Endodermal cell (in vitro differentiated cells): ENCODE measurements around the gene GNA12. TPM values are rescaled to one million over a fixed set of nuclear protein-coding genes. Genes with fewer than 3 reads are reported as not detected.
A peak's percentile ranks its signal among the peaks of the same experiment; 100 is the strongest.

Experiments used
- DNase-seq: peaks from one replicate; pipeline ENCODE4 v3.0.0-alpha.2; 2017
- H3K27ac ChIP-seq: 2 replicates; pipeline ENCODE4 v1.5.1; 2013; ENCODE audit warnings: mild to moderate bottlenecking, low read depth, low read length, moderate library complexity
- H3K27me3 ChIP-seq: 2 replicates; pipeline ENCODE4 v1.6.1; 2013; ENCODE audit warnings: mild to moderate bottlenecking, low read length, moderate library complexity; ENCODE audit not compliant: insufficient read depth, control insufficient read depth, poor library complexity, severe bottlenecking
- H3K36me3 ChIP-seq: 2 replicates; pipeline ENCODE4 v1.7.0; 2013; ENCODE audit warnings: mild to moderate bottlenecking, low read length, moderate library complexity; ENCODE audit not compliant: control insufficient read depth, insufficient read depth
- H3K4me1 ChIP-seq: one replicate; pipeline ENCODE4 v1.7.0; 2013; ENCODE audit warnings: low read length; ENCODE audit not compliant: control insufficient read depth, insufficient read depth
- H3K4me3 ChIP-seq: 2 replicates; pipeline ENCODE4 v1.5.1; 2013; ENCODE audit warnings: mild to moderate bottlenecking, low read length, moderate library complexity
- H3K9ac ChIP-seq: 2 replicates; pipeline ENCODE4 v1.6.1; 2013; ENCODE audit warnings: mild to moderate bottlenecking, low read length, moderate library complexity; ENCODE audit not compliant: poor library complexity, severe bottlenecking; ENCODE audit errors: extremely low read depth
- H3K9me3 ChIP-seq: 2 replicates; pipeline ENCODE4 v1.6.1; 2013; ENCODE audit warnings: mild to moderate bottlenecking, low read length, moderate library complexity; ENCODE audit not compliant: control insufficient read depth
- H3K27ac Mint-ChIP-seq: 2 replicates; pipeline ENCODE4 v1.8.0; 2020; ENCODE audit warnings: mixed read lengths
- H3K27me3 Mint-ChIP-seq: 2 replicates; pipeline ENCODE4 v1.8.0; 2021; ENCODE audit warnings: mild to moderate bottlenecking, mixed read lengths; ENCODE audit not compliant: insufficient read depth
- H3K36me3 Mint-ChIP-seq: 2 replicates; pipeline ENCODE4 v1.8.0; 2020; ENCODE audit warnings: low read depth, mixed read lengths
- H3K4me1 Mint-ChIP-seq: 2 replicates; pipeline ENCODE4 v1.8.0; 2020; ENCODE audit warnings: mixed read lengths
- H3K4me3 Mint-ChIP-seq: 2 replicates; pipeline ENCODE4 v1.8.0; 2020; ENCODE audit warnings: mild to moderate bottlenecking, moderate library complexity, mixed read lengths
- H3K9me3 Mint-ChIP-seq: 2 replicates; pipeline ENCODE4 v1.8.0; 2020; ENCODE audit warnings: mild to moderate bottlenecking, mixed read lengths
- CTCF ChIP-seq: fragments of 200-600 bp; sonication (generic); conservative IDR thresholded peaks from 2 replicates; pipeline ENCODE4 v1.5.0; 2021; ENCODE audit warnings: antibody characterized with exemption, mild to moderate bottlenecking
- WGBS, 2 experiments: methylation state at CpG; one replicate each; pipeline versions ENCODE4 v1.1.5 to v1.1.7; 2013; ENCODE audit warnings: missing lambda C conversion rate in 2 of 2, mixed read lengths in 1 of 2; ENCODE audit not compliant: insufficient coverage in 1 of 2, insufficient read length in 1 of 2; 5-methylcytosine and 5-hydroxymethylcytosine counted together
- total RNA-seq, 2 donors: library from RNA; stranded (reverse); fragmentation: NEBNext Ultra II Directional in 1 of 2; extraction: Animal tissue kit (Norgen Biotek cat#: 25700) in 1 of 2; gene quantifications; 2 replicates in 1 of 2; 3 replicates in 1 of 2; pipeline ENCODE4 v1.2.1, GENCODE V29; 2021

GNA12 gene
- total RNA-seq, 2 donors from 2014 or later: 55.0 to 64.7 TPM

DNA sequence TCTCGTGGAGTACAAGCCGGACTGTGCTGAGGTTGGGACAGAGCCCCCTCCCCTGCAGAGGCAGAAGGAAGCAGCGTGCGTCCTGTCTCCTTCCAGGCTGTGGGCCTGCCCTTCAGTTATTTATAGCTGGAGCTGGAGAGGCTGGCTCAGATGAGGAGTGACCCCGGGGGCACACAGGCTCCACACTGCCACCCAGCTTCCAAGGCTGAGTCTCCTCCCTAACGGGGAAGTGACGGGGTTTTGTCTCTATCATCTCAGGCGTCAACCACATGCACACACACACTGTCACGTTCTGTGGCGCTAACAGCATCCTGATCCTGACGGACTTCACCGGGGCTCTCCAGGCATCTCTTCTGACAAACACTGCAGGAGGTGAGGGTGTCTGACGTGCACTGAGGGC lies 130.7 kb downstream of the GNA12 start:
- peaks cover 6% of the 10 kb centered on the region for H3K36me3 ChIP-seq
- H3K9ac ChIP-seq: no peak overlapping the region
- no peak overlapping the region for H3K4me3 ChIP-seq
- no peaks in the 10 kb centered on the region for H3K27me3 ChIP-seq
- peak; percentile 59 for DNase-seq
- 78 to 93% methylated on average over 7 to 13 of the region's 13 CpGs for WGBS, 2 experiments
- H3K4me1 ChIP-seq: no peaks in the 10 kb centered on the region
- TF ChIP-seq CTCF: peak; percentile 20
- H3K27ac ChIP-seq: peak overlapping the region; percentile 53
- H3K36me3 Mint-ChIP-seq: peaks cover 34% of the 10 kb centered on the region
- H3K4me3 Mint-ChIP-seq: no peak overlapping the region
- H3K9me3 Mint-ChIP-seq: no peaks in the 10 kb centered on the region
- H3K27me3 Mint-ChIP-seq: no peaks in the 10 kb centered on the region
- no peak overlapping the region for H3K27ac Mint-ChIP-seq
- no peaks in the 10 kb centered on the region for H3K9me3 ChIP-seq
- peaks cover 2% of the 10 kb centered on the region for H3K4me1 Mint-ChIP-seq

GRCh38 chr7:2711895-2712675 lies 132.0 kb downstream of the GNA12 start:
- Histone ChIP-seq H3K9me3 (no peaks in the 10 kb centered on the region), H3K36me3 (no peaks in the 10 kb centered on the region), H3K27me3 (no peaks in the 10 kb centered on the region), H3K9ac (no peak overlapping the region), H3K4me1 (no peaks in the 10 kb centered on the region), H3K4me3 (no peak overlapping the region), H3K27ac (no peak overlapping the region)
- peaks cover 7% of the 10 kb centered on the region for H3K4me1 Mint-ChIP-seq
- TF ChIP-seq CTCF: no peak
- no peaks in the 10 kb centered on the region for H3K27me3 Mint-ChIP-seq
- peaks cover 25% of the 10 kb centered on the region for H3K36me3 Mint-ChIP-seq
- no peak overlapping the region for H3K4me3 Mint-ChIP-seq
- 95 to 96% methylated on average over 24 to 25 of the region's 25 CpGs for WGBS, 2 experiments
- DNase-seq: peak; percentile 55
- no peak overlapping the region for H3K27ac Mint-ChIP-seq
- no peaks in the 10 kb centered on the region for H3K9me3 Mint-ChIP-seq

- H3K27ac ChIP-seq: no peak overlapping the region
- no peak overlapping the region for H3K4me3 ChIP-seq
- no peaks in the 10 kb centered on the region for H3K4me1 ChIP-seq
- no peaks in the 10 kb centered on the region for H3K9me3 ChIP-seq
- H3K27me3 Mint-ChIP-seq: no peaks in the 10 kb centered on the region
- no peak overlapping the region for H3K9ac ChIP-seq
- 40 to 73% methylated on average over 2 to 4 of the region's 4 CpGs for whole genome bisulfite sequencing, 2 experiments
- no peaks in the 10 kb centered on the region for H3K36me3 ChIP-seq
- no peak for TF ChIP-seq CTCF
- H3K27ac Mint-ChIP-seq: no peak overlapping the region
- no peak overlapping the region for H3K4me3 Mint-ChIP-seq
- H3K4me1 Mint-ChIP-seq: peaks cover 17% of the 10 kb centered on the region
- no peaks in the 10 kb centered on the region for H3K27me3 ChIP-seq
- no peaks in the 10 kb centered on the region for H3K9me3 Mint-ChIP-seq
- H3K36me3 Mint-ChIP-seq: peaks cover 19% of the 10 kb centered on the region
- peak; percentile 35 for DNase-seq
These were observed 133.1 kb downstream of the GNA12 start for GRCh38 chr7:2710901-2711551.
